GM23248 (cell line): Measurements from ENCODE around the gene LDHB. TPM values are rescaled to one million over a fixed set of nuclear protein-coding genes. Genes with fewer than 3 reads are reported as not detected.

Experiments
- DNase-seq: peaks from one replicate; pipeline ENCODE4 v3.0.0-alpha.2; 2015
- H2AFZ ChIP-seq: fragments of 200-600 bp; sonication (generic); 2 replicates; pipeline ENCODE4 v1.6.1; 2016; ENCODE audit warnings: antibody characterized with exemption
- H3F3A ChIP-seq: fragments of 200-600 bp; sonication (generic); 2 replicates; pipeline ENCODE4 v1.6.1; 2016; ENCODE audit warnings: mild to moderate bottlenecking, antibody characterized with exemption, mixed run types; ENCODE audit not compliant: insufficient read depth
- H3K27ac ChIP-seq: fragments of 200-600 bp; sonication (generic); 2 replicates; pipeline ENCODE4 v1.5.1; 2016; ENCODE audit warnings: mild to moderate bottlenecking
- H3K27me3 ChIP-seq: fragments of 200-600 bp; sonication (generic); replicated peaks from 2 replicates; pipeline ENCODE4 v1.6.1; 2016; ENCODE audit warnings: mild to moderate bottlenecking; ENCODE audit not compliant: insufficient read depth
- H3K36me3 ChIP-seq: fragments of 200-600 bp; sonication (generic); 2 replicates; pipeline ENCODE4 v1.6.1; 2016; ENCODE audit warnings: low read depth, mild to moderate bottlenecking
- H3K4me1 ChIP-seq: fragments of 200-600 bp; sonication (generic); 2 replicates; pipeline ENCODE4 v1.6.1; 2016; ENCODE audit warnings: mild to moderate bottlenecking; ENCODE audit not compliant: insufficient read depth
- H3K4me2 ChIP-seq: fragments of 200-600 bp; sonication (generic); one replicate; pipeline ENCODE4 v1.6.1; 2016; ENCODE audit warnings: mild to moderate bottlenecking; ENCODE audit not compliant: unreplicated experiment
- H3K4me3 ChIP-seq: fragments of 200-600 bp; sonication (generic); 2 replicates; pipeline ENCODE4 v1.5.1; 2016; ENCODE audit warnings: mild to moderate bottlenecking
- H3K79me2 ChIP-seq: fragments of 200-600 bp; sonication (generic); 2 replicates; pipeline ENCODE4 v1.6.1; 2016; ENCODE audit warnings: mild to moderate bottlenecking; ENCODE audit not compliant: insufficient read depth
- H3K9ac ChIP-seq: fragments of 200-600 bp; sonication (generic); 2 replicates; pipeline ENCODE4 v1.6.1; 2016; ENCODE audit warnings: mild to moderate bottlenecking
- H3K9me2 ChIP-seq: fragments of 200-600 bp; sonication (generic); 2 replicates; pipeline ENCODE4 v1.6.1; 2016; ENCODE audit warnings: mixed run types, mild to moderate bottlenecking, moderate library complexity; ENCODE audit not compliant: insufficient read depth
- H3K9me3 ChIP-seq: fragments of 200-600 bp; sonication (generic); one replicate; pipeline ENCODE4 v1.6.1; 2017; ENCODE audit warnings: low read depth
- H4K20me1 ChIP-seq: fragments of 200-600 bp; sonication (generic); 2 replicates; pipeline ENCODE4 v1.6.0; 2016; ENCODE audit not compliant: insufficient read depth
- EZH2 ChIP-seq: fragments of 200-600 bp; sonication (generic); IDR thresholded peaks from 2 replicates; pipeline ENCODE4 v1.6.1; 2018; ENCODE audit warnings: antibody characterized with exemption, mild to moderate bottlenecking; ENCODE audit not compliant: insufficient read depth, poor library complexity, severe bottlenecking
- EZH2phosphoT487 ChIP-seq: fragments of 200-600 bp; sonication (generic); IDR thresholded peaks from 2 replicates; pipeline ENCODE4 v1.6.1; 2018; ENCODE audit warnings: antibody characterized with exemption, moderate library complexity, mild to moderate bottlenecking, low read depth; ENCODE audit not compliant: insufficient read depth
- WGBS, 2 experiments: methylation state at CpG; one replicate each; pipeline ENCODE4 v1.1.6; 2015 to 2017; ENCODE audit warnings: low lambda C conversion rate in 2 of 2, low coverage in 1 of 2; ENCODE audit errors: missing lambda C conversion rate in 2 of 2; 5-methylcytosine and 5-hydroxymethylcytosine counted together
- in situ Hi-C: fragments of 300-500 bp; cut with MboI; formaldehyde crosslinking; loops from 2 replicates; pipeline ENCODE4 v1.15.0; 2020
- polyA plus RNA-seq: library from polyadenylated mRNA; unstranded; fragments of >200 nt; fragmentation: Nextera tagmentation; extraction: Ambion mirVana; gene quantifications from 2 replicates; pipeline ENCODE4 v1.2.1, GENCODE V29; 2016
- total RNA-seq: library from RNA; depleted of rRNA; stranded (reverse); fragments of >200 nt; shearing (Covaris generic); gene quantifications from 2 replicates; pipeline ENCODE4 v1.2.3, GENCODE V29; 2014

LDHB gene
- total and polyA plus RNA-seq, 2 experiments from 2014 or later = 464 to 497 TPM

- 33 to 62% methylated on average over 1 of the region's 1 CpG for WGBS, 2 experiments
- H3K36me3 ChIP-seq = peaks cover 84% of the 10 kb centered on the region
- in situ Hi-C loops = no loop called here
These were observed 14.8 kb downstream of the LDHB start for GRCh38 chr12:21642707-21643389.

GRCh38 chr12:21638054-21638891 is 19.4 kb downstream of the LDHB start:
- Histone ChIP-seq H3K36me3 (peaks cover 83% of the 10 kb centered on the region), H3K27me3 (no peaks in the 10 kb centered on the region), H4K20me1 (no peaks in the 10 kb centered on the region), H3K9ac (no peak overlapping the region), H3K27ac (peak overlapping the region; percentile 48), H3K4me2 (no peak overlapping the region), H3K4me3 (no peak overlapping the region), H3K9me3 (no peaks in the 10 kb centered on the region), H2AFZ (no peak overlapping the region), H3F3A (peaks cover 23% of the 10 kb centered on the region; the same call in 1 of the 2 replicates), H3K79me2 (peaks cover 14% of the 10 kb centered on the region; the same call in 1 of the 2 replicates), H3K9me2 (no peaks in the 10 kb centered on the region), H3K4me1 (0 out of 2 replicates have a peak, but pooled peaks cover 4% of the 10 kb centered on the region)
- 61 to 69% methylated on average over 1 of the region's 1 CpG for WGBS, 2 experiments
- no peak for TF ChIP-seq EZH2phosphoT487
- no peak for TF ChIP-seq EZH2
- in situ Hi-C loops = no loop called here
- DNase-seq = peak; percentile 45

More at GRCh38 chr12:21642707-21643389, 14.8 kb downstream of the LDHB start:
- Histone ChIP-seq H3K9ac (no peak overlapping the region), H3F3A (peaks cover 21% of the 10 kb centered on the region; the same call in 1 of the 2 replicates), H2AFZ (no peak overlapping the region), H3K4me3 (no peak overlapping the region), H3K27ac (peak overlapping the region; percentile 7; the same call in 1 of the 2 replicates), H3K79me2 (peaks cover 20% of the 10 kb centered on the region; the same call in 1 of the 2 replicates), H3K4me1 (0 out of 2 replicates have a peak, but pooled peaks cover 4% of the 10 kb centered on the region), H3K9me3 (no peaks in the 10 kb centered on the region), H4K20me1 (no peaks in the 10 kb centered on the region), H3K9me2 (no peaks in the 10 kb centered on the region), H3K27me3 (no peaks in the 10 kb centered on the region), H3K4me2 (no peak overlapping the region)
- DNase-seq = peak; percentile 40
- TF ChIP-seq EZH2phosphoT487 = no peak
- TF ChIP-seq EZH2 = no peak

GRCh38 chr12:21634245-21634644 is 23.4 kb downstream of the LDHB start:
- no peak overlapping the region for H3K4me3 ChIP-seq

GRCh38 chr12:21631367-21631766 is 26.3 kb downstream of the LDHB start:
- Histone ChIP-seq H3K4me1 (no peaks in the 10 kb centered on the region), H3F3A (0 out of 2 replicates have a peak, but pooled peaks cover 7% of the 10 kb centered on the region), H3K27me3 (no peaks in the 10 kb centered on the region)

More at GRCh38 chr12:21634245-21634644, 23.4 kb downstream of the LDHB start:
- H3K4me2 ChIP-seq = no peak overlapping the region
- no peaks in the 10 kb centered on the region; the same call in 1 of the 2 replicates for H4K20me1 ChIP-seq
- in situ Hi-C loops = no loop called here
- WGBS, 2 experiments = 97 to 100% methylated on average over 3 of the region's 3 CpGs
- H3K79me2 ChIP-seq = peaks cover 3% of the 10 kb centered on the region; the same call in 1 of the 2 replicates
- DNase-seq = no peak
- H3K9me2 ChIP-seq = no peaks in the 10 kb centered on the region
- no peak overlapping the region for H3K9ac ChIP-seq
- peaks cover 50% of the 10 kb centered on the region for H3K36me3 ChIP-seq
- 0 out of 2 replicates have a peak, but pooled peaks cover 4% of the 10 kb centered on the region for H3K4me1 ChIP-seq
- no peak overlapping the region for H2AFZ ChIP-seq
- H3K27ac ChIP-seq = no peak overlapping the region
- no peaks in the 10 kb centered on the region for H3K27me3 ChIP-seq
- no peak for TF ChIP-seq EZH2phosphoT487
- no peak for TF ChIP-seq EZH2
- H3K9me3 ChIP-seq = no peaks in the 10 kb centered on the region
- H3F3A ChIP-seq = peaks cover 15% of the 10 kb centered on the region; the same call in 1 of the 2 replicates

More at GRCh38 chr12:21631367-21631766, 26.3 kb downstream of the LDHB start:
- H3K4me3 ChIP-seq = no peak overlapping the region
- H3K79me2 ChIP-seq = no peaks in the 10 kb centered on the region
- in situ Hi-C loops = no loop called here
- no peak for DNase-seq
- 72% methylated on average over 2 of the region's 2 CpGs for WGBS, 2 experiments
- H3K9ac ChIP-seq = no peak overlapping the region
- no peak overlapping the region for H3K27ac ChIP-seq
- H3K9me3 ChIP-seq = no peaks in the 10 kb centered on the region
- H3K36me3 ChIP-seq = peaks cover 23% of the 10 kb centered on the region
- no peak for TF ChIP-seq EZH2phosphoT487
- no peak for TF ChIP-seq EZH2
- no peaks in the 10 kb centered on the region; the same call in 1 of the 2 replicates for H4K20me1 ChIP-seq
- no peak overlapping the region for H3K4me2 ChIP-seq
- no peak overlapping the region for H2AFZ ChIP-seq
- H3K9me2 ChIP-seq = no peaks in the 10 kb centered on the region
